Measurements from ENCODE around the gene ZCCHC14.
A peak's percentile ranks its signal among the peaks of the same experiment; 100 is the strongest.

The ZCCHC14 gene

DNA sequence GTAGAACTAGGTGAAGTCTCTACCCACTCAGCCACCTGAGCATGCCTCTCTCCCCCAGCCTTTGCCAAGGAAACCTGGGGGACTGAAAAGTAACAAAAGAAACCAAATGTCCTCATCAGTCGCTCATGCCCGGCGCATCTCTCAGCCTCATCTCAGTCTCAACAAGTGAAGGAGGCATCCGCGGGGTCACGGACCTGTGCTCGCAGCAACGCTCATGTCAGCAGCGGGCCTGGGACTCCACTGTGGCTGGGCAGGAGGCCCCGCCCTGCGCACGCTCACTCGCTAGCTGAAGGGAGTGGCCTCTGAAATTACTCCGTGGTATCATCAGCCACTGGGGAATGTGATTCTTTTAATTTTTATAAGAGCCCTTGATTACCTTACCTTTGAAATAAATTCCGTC, 69.4 kb downstream of the ZCCHC14 start:
- DNase-seq = no peak

DNA sequence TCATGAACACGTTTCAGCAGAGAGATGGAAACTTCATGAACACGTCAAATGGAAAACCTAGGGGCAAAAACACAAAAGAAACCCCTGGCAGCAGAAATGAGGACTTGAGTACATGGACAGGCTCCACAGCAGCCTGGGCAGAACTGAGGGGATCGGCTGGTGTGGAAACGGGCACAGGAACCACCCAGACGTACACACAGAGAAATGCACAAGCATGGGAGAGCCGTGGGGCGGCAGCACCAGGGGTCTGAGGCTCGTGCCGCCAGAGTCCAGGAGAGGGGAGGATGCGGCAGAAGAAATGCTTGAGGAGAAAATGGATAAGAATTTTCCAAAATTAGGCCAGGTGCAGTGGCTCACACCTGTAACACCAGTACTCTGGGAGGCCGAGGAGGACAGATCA, 70.7 kb downstream of the ZCCHC14 start:
- no peak for DNase-seq

GRCh38 chr16:87421003-87421912, 71.6 kb downstream of the ZCCHC14 start:
- DNase-seq = no peak

DNA sequence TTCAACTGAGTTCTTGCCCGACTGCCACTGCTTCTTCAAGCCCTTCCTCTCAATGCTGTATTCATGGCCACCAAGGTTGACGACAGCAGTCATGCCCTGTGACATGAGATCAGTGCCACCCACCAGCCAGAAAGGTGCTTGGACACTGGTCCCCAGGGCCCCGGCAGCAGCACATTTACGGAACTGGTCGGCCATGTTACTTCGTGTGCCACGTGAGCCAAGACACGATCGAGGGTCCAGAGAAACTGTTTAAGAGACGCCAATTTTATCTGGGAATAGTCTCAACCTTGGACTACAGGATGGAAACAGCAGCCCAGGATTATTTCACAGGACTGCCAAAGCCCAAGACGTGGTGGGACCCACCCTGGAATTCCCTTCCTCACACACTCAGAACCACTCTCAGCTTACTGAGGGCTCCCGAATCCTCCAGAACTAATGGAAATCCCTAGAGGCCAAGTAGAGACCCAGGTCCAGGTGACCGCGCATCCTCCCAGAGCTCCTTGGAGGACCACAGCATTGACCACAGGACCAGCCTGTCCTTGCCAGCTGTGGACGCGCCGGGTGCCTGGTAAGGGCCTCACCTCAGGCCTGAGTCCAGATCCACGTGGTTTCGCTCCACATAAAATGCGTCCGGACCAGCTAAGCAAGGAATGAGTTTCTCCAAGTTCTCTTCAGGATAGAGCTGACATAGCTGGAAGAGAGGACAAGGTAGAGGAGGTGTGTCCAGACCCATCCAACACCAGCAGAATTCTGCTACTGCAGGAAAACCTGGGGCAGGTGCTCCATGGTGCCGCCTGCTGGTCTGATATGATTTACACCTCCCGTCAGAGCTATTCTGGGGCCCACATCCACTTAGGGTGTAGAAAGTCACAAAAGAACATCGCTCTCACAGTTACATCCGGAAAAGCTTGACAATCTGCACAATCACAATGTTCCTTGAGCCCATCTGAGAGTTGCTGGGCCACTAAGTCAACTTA, 72.5 kb downstream of the ZCCHC14 start:
- DNase-seq = no peak

DNA sequence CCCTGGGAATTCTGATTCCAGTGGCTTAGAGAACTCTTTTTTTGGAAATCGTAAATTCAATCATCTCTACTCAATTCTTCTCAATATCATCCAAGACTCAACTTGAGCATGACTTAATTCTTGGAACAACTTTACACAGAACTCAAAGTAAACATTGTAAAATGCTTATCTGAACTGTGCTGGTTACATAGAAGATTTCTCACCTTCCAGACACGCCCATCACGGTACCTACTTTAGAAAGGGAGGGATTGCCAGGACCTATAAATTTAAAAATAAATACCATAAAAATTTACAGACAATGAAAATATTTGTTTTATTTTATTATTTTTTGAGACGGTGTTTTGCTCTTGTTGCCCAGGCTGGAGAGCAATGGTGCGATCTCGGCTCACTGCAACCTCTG, 74.2 kb downstream of the ZCCHC14 start:
- DNase-seq = no peak

DNA sequence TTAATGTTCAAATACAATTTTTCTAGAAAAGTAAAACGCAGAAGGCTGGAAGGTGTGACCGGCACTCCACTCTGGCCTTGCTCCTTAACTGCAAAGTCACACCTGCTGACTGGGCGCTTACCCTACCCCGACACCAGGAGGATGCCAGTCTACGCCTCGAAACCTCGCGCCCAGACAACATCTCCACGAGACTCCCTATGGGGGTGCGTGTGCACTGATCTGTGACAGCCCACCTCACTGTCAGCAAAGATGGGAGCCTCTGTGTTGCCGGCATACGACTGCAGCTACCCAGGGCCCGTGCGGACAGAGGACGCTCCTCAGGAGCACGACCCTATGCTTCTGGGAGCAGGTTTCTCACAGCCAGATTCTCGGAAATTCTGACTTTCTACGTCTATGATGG, 74.6 kb downstream of the ZCCHC14 start:
- no peak for DNase-seq

- no peak for DNase-seq
These were observed 75.3 kb downstream of the ZCCHC14 start for GRCh38 chr16:87417528-87417910.

DNA sequence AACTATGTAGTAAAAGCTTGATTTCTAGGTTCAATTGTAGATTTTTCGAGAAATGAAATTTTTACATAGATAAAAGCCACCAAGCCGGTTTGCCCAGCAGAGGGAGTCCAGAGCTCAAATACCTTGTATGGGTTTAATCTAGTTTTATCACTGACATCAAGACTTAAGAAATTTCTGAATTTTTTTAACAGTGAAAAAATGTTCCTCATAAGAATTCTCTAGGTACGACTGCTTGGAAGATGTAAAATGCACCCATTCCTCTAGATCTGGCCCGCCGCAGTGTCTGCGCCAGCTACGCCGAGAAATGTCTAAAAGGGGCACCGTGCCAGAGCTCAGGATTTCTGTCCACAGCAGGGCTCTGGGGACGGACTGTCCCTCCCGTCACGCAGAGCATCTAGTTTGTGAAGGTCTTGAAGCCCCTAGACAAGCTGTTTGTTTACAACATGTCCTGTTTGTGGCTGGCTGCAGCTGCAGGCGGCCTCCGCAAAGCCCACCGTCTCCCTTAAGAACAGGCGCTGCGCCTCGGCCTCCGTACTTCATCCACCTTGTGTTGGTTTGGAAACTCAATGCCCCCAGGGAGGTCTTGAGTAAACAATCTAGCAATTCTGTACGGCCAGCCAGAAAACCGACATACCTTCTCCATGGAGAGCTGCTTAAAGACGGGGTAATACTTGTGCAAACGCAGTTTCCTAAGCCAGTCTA, 75.8 kb downstream of the ZCCHC14 start:
- DNase-seq = peak; percentile 40

GRCh38 chr16:87415441-87415840, 77.4 kb downstream of the ZCCHC14 start:
- no peak for DNase-seq

GRCh38 chr16:87414251-87414680, 78.6 kb downstream of the ZCCHC14 start:
- DNase-seq = peak; percentile 70

- DNase-seq = no peak
These were observed 79.8 kb downstream of the ZCCHC14 start for GRCh38 chr16:87412996-87413421.

- DNase-seq = no peak
These were observed 80.3 kb downstream of the ZCCHC14 start for GRCh38 chr16:87412371-87412995.

DNA sequence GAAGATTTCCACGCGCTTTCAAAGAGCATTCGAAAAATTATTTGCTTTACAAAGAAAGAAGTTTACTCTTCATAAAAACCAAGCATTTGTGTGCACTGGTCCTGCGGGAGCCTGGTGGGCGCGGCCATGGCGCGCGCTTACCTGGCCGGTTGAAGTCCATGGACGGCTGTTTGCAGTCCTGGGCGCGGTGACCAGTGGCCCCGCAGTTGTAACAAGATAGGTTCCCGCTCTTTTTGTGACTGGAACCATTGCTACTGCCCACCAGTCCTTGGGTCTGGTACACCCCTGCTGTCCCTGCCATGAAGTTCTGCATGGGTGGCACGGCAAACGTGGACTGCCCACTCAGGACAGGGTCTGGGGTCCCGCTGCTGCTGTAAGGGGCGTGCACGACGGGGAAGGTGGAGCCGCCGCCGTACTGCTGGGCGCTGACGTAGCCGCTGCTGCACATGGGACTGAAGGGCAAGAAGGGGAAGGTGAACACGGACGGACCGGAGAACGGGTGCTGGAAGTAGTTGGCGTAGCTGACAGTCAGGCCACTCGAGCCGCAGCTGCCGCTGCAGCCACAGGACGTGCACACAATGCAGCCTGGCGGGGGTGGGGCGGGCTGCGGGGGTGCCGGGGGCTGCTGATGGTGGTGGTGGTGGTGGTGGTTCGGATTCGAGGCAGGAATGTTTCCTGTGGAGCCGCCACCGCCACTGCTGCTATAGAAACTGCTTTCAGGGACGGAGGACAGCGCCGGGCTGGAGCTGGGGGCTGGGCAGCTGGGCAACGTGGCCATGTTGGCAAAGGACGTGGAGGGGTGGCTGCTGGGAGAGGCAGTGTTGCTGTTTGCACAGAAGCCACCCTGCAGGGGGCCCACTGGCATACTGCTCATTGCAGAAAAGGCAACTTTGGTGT, 81.2 kb downstream of the ZCCHC14 start:
- DNase-seq = no peak

- DNase-seq = no peak
These were observed 81.9 kb downstream of the ZCCHC14 start for GRCh38 chr16:87410968-87411367.

DNA sequence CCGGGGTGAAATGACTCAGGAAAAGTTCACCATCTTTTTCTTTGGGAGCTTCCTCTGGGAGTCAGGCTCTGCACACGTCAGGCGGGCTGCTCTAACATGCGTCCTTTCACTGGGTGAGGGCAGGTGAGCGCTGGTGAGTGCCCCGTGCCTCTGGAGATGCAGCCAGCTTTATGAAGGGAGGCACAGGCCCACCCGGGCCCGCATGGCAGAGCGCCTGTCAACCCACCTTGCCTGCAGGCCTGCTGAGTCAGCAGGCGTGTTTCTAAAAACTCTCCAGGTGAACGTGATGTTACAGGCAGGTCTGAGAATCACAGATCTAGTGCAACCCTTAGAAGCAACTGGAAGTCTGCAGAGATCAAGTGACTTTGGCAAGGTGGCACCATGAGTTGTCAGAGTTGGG, 82.3 kb downstream of the ZCCHC14 start:
- DNase-seq = no peak

- no peak for DNase-seq
These were observed 83.0 kb downstream of the ZCCHC14 start for GRCh38 chr16:87409781-87410180.

DNA sequence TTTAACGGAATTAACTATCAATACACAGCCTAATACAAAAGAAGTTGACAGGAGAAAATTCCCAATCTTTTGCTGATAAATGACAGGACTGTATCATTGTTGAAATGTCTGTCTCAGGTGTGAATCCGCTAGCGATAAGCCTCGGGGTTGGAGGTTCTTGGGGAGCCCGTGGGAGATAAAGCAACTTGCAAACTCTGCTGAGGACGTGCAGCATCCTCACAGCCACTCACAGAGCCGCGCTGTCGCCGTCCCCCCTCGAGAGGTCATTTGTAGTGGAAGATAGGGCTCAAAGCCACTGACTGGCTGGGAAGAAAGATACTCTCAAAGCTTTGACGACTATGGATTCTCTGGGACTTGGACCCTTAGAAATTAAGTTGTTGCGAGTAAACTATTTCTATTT, 83.7 kb downstream of the ZCCHC14 start:
- DNase-seq = no peak

- DNase-seq = peak; percentile 26
These were observed 85.2 kb downstream of the ZCCHC14 start for GRCh38 chr16:87407511-87408112.

GRCh38 chr16:87406495-87407088, 86.2 kb downstream of the ZCCHC14 start:
- no peak for DNase-seq

Data from activated CD4-positive, alpha-beta T cell treated with anti-CD3 and anti-CD28 coated beads, Interleukin-10, Interleukin-2, amounts not matched to agents 100 ng/mL and 50 ng/mL, durations not matched to agents 16 hours and 8 hours (primary cell).